Choroid plexus epithelial cell (primary cell): ENCODE data around the gene HES1.

ENCODE experiments used
- DNase-seq: peaks from one replicate; pipeline ENCODE4 v3.0.0-alpha.2; 2010; ENCODE audit warnings: low read depth
- H3K4me3 ChIP-seq: 2 replicates; pipeline ENCODE4 v1.5.1; 2011; ENCODE audit warnings: low read depth, mild to moderate bottlenecking, control low read depth, low read length, moderate library complexity
- TF ChIP-seq, protein P1 (sequence below): conservative IDR thresholded peaks from 2 replicates; pipeline ENCODE4 v1.5.1; 2011; ENCODE audit warnings: low read depth, mild to moderate bottlenecking, control low read depth, inconsistent platforms, low read length, moderate library complexity

Gene HES1

DNA sequence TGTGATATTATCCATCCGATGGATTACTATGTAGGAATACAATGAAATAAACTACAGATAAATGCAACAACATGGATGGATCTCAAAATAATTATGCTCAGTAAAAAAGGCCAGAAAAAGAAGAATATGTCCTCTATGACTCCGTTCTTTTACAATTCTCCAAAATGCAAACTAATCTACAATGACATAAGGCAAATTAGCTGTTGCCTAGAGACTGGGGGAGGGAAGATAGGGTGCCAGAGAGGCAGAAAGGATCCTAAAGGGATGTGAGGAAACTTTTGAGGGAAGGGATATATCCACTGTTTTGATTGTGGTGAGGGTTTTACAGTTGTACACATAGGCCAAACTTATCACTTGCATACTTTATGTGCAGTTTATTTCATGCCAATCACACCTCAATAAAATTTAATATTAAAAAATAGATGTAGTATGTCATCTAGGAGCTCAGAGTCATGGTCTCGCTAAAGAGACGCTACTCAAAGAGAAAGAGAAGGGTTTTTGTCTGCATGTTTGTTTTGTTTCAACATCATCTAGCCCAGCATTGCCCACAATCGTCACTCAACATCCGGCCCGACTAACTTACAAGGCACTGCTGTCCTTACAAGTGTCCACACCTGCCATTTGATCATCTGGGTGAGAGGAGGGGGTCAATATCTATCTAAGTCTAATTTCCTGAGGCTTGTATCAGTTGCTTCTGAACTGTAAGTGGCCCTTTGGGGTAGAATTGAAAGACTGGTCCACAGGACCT is 29.5 kb downstream of the HES1 start:
- TF ChIP-seq, protein P1, sequence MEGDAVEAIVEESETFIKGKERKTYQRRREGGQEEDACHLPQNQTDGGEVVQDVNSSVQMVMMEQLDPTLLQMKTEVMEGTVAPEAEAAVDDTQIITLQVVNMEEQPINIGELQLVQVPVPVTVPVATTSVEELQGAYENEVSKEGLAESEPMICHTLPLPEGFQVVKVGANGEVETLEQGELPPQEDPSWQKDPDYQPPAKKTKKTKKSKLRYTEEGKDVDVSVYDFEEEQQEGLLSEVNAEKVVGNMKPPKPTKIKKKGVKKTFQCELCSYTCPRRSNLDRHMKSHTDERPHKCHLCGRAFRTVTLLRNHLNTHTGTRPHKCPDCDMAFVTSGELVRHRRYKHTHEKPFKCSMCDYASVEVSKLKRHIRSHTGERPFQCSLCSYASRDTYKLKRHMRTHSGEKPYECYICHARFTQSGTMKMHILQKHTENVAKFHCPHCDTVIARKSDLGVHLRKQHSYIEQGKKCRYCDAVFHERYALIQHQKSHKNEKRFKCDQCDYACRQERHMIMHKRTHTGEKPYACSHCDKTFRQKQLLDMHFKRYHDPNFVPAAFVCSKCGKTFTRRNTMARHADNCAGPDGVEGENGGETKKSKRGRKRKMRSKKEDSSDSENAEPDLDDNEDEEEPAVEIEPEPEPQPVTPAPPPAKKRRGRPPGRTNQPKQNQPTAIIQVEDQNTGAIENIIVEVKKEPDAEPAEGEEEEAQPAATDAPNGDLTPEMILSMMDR: no peak
- H3K4me3 ChIP-seq: no peak overlapping the region
- DNase-seq: no peak

DNA sequence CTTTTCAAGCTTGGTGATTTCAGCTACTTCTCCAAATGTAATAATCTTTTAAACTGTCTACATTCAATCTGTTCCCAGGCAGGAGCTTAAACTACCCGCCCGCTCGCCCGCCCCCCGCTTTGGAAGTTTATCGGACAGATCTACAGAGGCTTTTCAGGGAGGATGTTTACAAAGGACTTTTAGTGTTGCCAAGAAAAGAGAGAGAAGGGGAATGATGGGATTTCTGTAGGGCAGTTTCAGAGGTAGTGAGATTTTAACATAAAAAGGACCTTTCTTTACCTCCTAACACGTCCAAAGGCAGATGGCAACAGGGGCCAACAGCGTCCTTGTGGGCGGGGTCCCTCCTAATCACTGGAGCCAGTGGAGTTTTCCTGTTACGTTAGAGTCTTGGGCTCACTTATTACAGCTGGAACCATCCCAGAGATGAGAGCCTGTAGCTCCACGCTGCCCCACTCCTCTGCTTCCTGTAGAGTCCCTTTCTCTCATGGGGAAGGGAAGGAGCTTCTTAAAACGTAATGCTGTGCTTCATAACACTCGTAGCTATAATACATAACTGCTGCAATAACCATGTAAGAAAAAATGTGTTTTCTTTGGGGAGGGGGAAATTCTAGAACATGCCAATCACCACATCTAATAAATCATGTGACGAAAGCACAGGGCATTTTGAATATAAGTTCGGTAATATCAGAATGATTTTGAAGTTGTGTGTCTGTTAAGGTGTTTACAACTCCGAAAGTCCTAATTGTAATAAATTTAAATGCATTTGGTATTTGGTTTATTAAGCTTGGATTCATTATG is 30.9 kb downstream of the HES1 start:
- TF ChIP-seq, protein P1: no peak
- no peak for DNase-seq
- H3K4me3 ChIP-seq: no peak overlapping the region

DNA sequence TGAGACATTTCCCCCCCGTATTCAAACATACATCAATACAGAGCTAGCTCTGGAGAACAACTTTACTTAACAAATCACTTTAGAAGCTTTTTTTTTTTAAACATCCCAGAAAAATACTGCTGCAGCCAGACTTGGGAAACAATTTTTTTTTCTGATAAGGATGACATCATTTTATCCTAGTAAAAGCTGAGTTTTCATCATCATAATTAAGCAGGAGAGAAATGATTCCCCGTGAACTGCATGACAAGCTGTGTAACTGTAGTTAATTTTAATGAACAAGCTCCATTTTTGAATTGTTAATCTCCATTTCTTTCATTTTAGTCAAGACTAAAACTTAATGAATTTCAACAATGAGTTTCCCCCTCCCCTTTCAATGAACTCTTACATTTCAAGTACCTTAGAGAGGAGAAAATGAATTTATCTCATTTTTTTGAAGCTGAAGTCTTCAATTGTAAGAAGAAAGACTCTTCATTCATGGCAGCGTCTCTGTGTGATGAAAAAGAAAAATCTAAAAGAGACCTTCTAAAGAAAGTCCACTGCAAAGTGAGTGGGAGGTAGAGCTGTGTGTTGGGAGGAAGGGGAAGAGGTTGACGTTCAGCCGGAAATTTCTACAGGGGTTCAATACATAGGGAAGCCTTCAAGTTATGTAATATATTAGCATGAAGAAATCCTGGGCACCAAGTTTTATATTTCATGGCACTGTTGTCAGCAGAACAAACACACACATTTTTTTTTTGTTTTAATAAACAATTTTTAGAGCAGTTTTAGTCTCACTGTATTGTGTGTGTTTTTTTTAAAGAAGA is 31.7 kb downstream of the HES1 start:
- no peak overlapping the region for H3K4me3 ChIP-seq
- no peak for DNase-seq
- TF ChIP-seq, protein P1: no peak

DNA sequence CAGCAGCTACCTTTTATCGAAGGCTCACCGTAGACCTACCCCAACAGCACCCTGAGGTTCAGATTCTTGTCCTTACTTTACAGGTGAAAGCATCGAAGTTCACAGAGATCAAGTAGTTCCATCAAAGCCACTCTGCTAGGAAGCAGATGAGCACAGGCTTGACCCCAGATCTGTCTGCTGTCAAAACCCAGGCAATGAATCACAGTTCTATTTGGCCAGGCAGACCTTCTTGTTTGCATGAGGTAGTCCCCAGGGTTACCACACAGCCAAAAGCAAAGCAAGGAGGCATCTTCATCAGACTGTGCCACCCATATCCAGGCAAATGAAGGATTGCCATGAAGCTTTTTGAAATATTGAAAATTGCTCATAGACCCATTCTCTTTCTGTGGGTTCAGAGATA is 33.0 kb downstream of the HES1 start:
- no peak overlapping the region for H3K4me3 ChIP-seq
- DNase-seq: no peak
- TF ChIP-seq, protein P1: no peak

DNA sequence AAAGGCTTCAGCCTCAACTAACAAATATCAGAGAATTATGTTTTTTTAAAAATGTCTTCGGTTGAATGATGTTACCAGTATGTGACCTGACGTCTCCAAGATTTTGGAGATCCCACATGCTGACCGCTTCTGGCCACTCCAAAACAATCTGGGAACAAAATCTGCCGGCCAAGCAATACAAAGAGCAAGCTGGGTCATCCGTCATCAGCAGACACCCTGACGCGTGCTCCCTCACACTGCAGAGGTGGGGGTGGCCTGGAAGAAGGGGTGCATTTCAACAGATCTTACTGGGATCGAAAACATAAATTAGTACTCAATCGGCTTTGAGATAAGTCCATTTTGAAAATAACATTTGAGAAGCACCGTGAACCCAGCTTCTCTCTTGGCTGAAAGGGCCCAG is 33.6 kb downstream of the HES1 start:
- TF ChIP-seq, protein P1: no peak
- DNase-seq: no peak
- H3K4me3 ChIP-seq: no peak overlapping the region

DNA sequence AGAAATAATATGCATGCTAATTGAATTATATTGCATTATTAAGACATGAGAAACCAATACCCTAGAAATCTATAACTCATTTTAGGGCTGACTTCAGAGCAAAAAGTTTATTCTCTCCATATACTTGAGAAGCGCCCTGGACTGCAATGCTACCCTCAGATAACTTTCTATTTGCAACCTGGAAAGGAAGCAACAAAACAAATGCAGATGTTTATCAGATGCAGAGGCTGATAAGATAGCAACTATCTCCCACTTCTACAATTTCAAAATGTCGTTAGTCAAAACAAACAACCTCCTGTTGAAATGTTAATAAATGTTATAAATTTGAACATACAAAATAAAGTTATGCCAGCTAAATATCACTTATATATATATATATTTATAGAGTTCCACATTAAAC is 34.8 kb downstream of the HES1 start:
- TF ChIP-seq, protein P1: no peak
- DNase-seq: no peak
- no peak overlapping the region for H3K4me3 ChIP-seq
